ENCODE data around the gene MARCHF3. TPM values are rescaled to one million over a fixed set of nuclear protein-coding genes. Genes with fewer than 3 reads are reported as not detected.

MARCHF3 gene
- polyA plus RNA-seq, 3 donors: 6.8 to 8.2 (median 7.2) TPM

DNA sequence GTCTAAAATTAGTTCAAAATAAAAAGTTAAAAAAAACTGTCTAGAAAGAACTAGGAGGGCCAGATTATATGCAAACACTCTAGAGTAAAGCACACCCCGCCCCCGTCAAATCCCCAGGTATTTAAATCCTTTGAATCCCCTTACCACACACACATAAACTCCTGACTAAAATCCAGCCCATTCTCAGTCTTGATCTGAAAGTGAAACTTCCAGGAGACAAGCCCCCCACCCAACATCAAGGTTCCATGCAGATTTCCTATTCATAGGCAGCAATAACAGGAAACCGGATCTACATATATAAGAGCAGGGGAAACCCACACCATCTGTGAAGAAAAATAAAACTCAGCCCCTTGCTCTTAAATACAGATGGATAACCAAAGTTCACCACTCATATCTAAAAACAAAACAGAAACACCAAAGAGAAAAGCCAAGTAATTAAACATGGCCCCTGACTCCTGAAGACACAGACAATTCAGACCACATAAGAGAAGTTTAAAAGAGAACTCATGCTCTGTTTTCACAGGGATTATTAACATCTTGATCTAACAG is 42.3 kb downstream of the MARCHF3 start:
- no peak for DNase-seq (ENCODE audit: low read depth in 3 of 3, low spot score in 2 of 3)

DNA sequence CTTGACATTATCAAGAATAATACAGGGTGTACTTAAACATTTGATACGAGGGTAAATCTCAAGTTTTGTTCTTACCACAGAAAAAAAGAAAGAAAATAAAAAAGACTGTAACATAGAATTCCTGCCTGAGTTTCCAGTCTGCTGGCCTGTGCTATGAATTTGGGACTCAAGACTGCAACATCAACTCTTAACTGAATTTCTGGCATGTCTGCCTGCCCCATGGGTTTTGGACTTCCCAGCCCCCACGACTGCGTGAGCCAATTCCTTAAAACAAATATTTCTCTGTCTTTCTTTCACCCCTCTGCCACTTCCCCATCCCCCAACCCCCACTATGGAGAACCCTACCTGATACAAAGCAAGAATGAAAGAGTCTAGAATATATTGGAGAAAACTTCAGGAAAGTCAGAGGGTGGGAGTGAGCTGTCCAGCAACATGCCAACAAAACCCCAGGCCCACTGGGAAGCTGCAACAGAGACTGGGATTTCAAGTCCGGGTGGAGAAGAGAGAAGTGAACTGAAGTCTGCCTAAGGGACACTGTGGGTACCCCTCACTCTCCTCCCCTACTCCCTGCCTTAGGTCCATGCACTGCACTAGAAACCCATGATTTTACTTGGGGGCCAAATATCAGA is 43.0 kb downstream of the MARCHF3 start:
- DNase-seq (ENCODE audit: low read depth in 3 of 3, low spot score in 2 of 3): no peak

GRCh38 chr5:126984632-126985031 is 45.7 kb downstream of the MARCHF3 start:
- DNase-seq (ENCODE audit: low read depth in 3 of 3, low spot score in 2 of 3): no peak

GRCh38 chr5:126983874-126984266 is 46.5 kb downstream of the MARCHF3 start:
- no peak for DNase-seq (ENCODE audit: low read depth in 3 of 3, low spot score in 2 of 3)

GRCh38 chr5:126982926-126983873 is 47.2 kb downstream of the MARCHF3 start:
- DNase-seq (ENCODE audit: low read depth in 3 of 3, low spot score in 2 of 3): peak in 1 of 3 donors; percentile 15

DNA sequence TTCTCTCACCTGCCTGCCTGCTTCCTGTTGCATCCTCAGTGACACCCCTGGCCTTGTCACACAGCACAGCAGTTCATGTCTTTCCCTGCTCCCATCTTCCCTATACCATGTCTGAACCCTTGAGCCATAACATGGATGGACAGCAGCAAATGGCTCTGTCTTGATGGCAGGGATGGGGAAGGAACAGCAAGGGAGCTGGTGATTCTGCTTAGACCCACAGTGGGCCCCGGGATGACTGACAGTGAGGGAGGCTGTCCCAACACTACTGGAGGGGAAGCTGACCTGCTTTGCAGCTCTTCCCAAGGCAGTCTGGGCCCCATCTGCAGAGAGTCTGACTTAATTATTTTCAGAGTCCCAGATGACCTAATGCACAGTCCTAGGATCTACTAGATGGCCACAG is 48.2 kb downstream of the MARCHF3 start:
- no peak for DNase-seq (ENCODE audit: low read depth in 3 of 3, low spot score in 2 of 3)

- no peak for DNase-seq (ENCODE audit: low read depth in 3 of 3, low spot score in 2 of 3)
These were observed 48.7 kb downstream of the MARCHF3 start for GRCh38 chr5:126981701-126982100.

DNA sequence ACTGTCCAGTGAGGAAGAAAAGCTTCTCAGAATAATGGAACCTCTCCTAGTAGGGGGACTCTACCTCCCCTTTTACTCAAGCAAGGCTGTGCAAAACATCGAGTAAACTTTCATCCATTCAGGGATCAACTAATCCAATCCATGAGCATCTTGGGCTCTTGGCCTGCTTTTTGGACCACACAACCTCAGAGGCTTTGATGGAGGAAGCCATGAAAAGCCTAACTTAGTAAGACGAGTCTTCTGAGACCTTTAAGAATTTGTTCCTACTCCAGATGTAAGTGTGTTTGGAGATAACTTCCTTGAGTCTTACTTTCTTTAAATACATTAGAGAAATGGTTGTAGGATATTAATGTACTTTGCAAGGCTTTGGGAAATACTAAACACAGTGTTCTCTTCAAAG is 49.1 kb downstream of the MARCHF3 start:
- DNase-seq (ENCODE audit: low read depth in 3 of 3, low spot score in 2 of 3): no peak

GRCh38 chr5:126978258-126978657 is 52.1 kb downstream of the MARCHF3 start:
- DNase-seq (ENCODE audit: low read depth in 3 of 3, low spot score in 2 of 3): no peak

DNA sequence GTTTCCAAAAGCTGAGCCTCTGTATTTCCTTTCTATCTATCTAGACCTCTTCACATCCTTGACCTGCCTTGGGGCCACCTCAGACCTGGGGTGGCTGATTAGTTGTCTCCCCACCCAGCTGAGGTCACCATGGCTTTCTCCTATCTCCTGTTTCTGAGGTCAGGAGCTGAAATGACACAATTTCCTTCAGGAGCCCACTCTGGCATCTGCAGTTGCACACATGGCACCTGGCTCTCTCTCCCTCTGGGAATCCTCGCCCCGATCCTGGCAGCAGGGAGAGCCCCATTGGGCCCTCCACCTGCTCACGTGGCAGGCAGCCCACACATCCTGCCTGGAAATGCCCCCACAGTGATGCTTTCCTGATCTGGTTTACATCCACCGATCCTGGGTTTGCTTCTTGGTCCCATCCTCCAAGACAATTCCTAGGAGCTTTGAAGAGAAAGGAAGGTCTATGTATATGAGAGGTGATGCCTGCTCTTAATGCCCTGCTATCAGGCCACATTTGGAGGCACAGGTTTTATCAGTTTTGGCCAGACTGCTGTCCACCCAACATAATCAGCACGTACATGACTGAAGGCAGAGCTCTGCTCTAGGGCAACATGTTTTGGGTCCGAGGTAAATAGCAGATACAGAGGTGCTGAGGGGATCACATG is 53.7 kb downstream of the MARCHF3 start:
- no peak for DNase-seq (ENCODE audit: low read depth in 3 of 3, low spot score in 2 of 3)

DNA sequence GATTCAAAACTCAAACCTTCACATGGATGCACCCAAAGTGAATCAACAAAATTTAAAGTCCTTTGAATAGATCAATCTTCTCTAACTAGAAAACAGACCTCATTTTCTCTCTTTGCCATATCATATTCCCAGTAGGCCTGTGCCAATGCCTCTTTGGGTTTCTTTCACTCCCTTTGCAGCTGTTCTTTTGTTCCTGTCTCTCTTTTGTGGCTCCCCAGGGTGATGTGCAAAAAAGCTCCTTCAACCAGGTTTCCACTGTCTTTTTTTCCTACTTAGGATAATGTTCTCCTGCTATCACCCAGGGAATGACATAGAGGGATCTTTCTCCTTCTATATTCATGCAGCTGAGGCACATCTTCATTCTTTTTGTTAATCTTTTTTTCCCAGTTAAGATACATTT is 54.6 kb downstream of the MARCHF3 start:
- no peak for DNase-seq (ENCODE audit: low read depth in 3 of 3, low spot score in 2 of 3)

- DNase-seq (ENCODE audit: low read depth in 3 of 3, low spot score in 2 of 3): no peak
These were observed 57.2 kb downstream of the MARCHF3 start for GRCh38 chr5:126973193-126973592.

DNA sequence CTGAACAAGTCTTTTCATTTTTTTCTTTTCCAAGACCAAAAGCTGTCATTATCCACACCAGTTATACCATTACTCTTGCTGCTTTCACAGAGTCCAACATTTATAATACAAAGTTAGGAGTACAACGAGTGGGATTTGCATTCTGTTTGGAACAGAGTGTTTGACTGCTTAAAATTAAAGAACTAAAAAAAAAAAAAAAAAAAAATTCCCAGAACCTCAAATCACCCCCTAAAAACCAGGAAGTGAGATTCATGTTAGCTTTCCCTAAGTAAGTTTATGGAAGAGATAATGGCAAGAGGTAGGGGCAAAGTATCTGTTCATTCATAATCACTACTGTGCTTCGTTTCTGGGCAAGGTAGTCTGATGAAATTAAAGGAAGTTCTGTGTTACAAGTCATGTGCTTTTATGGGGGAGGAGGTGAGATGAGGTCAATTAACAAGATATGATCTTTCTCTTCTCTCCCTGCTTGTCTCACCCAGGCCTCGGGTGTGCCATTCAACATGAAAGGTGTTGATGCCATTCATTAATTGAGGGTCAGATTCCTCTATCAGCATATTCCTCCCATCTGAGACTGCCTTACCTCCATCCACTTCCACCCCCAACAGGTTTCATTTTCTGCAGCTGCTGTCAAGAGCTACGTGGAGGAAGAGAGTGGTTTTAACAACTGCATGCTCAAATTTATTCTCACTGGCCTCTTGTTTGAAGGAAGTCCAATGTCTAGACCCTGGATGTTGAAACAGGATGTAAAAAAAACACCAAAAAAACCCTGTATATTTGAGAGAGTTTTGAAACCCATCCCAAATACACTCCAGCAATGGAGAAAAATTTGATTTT is 58.1 kb downstream of the MARCHF3 start:
- no peak for DNase-seq (ENCODE audit: low read depth in 3 of 3, low spot score in 2 of 3)

GRCh38 chr5:126971455-126972031 is 58.8 kb downstream of the MARCHF3 start:
- no peak for DNase-seq (ENCODE audit: low read depth in 3 of 3, low spot score in 2 of 3)

- DNase-seq (ENCODE audit: low read depth in 3 of 3, low spot score in 2 of 3): no peak
These were observed 59.8 kb downstream of the MARCHF3 start for GRCh38 chr5:126970517-126971017.

DNA sequence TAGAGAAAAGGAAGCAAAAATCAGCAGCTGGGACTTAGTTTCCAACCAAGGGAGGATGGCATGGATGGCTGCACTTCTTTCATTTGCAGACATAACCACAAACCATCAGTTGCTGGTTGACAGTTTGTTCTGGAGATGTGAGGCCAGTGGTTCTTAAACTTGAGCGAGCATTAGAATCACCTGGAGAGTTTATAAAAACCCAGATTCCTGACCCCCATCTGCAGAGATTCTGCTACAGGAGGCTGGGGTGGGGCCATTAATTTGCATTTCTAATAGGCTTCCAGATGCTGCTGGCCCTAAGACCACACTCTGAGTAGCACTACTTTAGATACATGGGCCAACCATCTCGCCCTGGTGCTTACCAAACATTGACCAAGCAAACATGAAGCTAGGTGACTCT is 60.8 kb downstream of the MARCHF3 start:
- no peak for DNase-seq (ENCODE audit: low read depth in 3 of 3, low spot score in 2 of 3)

DNA sequence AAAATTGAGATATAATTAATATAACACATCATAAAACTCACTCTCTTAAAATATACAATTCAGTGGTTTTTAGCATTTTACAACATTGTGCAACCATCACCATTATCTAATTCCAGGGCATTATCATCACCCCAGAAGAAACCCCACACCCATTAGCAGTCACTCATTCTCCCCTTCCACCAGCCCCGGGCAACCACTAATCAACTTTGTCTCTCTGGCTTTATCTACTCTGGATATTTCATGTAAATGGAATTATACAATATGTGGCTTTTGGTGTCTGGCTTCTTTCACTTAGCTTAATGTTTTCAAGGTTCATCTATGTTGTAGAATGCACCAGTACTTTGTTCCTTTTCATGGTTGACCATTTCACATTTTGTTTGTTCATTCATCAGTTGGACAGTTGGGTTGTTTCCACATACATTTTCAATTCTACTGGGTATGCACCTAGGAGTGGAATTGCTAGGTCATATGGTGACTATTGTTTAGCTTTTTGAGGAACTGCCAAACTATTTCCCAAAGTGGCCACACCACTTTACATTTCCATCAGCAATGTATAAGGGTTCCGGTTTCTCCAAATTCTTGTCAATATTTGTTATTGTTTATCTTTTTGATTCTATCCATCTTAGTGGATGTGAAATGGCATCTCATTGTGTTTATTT is 62.4 kb downstream of the MARCHF3 start:
- DNase-seq (ENCODE audit: low read depth in 3 of 3, low spot score in 2 of 3): no peak

GRCh38 chr5:126965487-126965886 is 64.9 kb downstream of the MARCHF3 start:
- no peak for DNase-seq (ENCODE audit: low read depth in 3 of 3, low spot score in 2 of 3)

GRCh38 chr5:126965061-126965475 is 65.3 kb downstream of the MARCHF3 start:
- DNase-seq (ENCODE audit: low read depth in 3 of 3, low spot score in 2 of 3): no peak
